Coronary artery (tissue), 2 donors: ENCODE results near the gene SLC39A7.
A peak's percentile ranks its signal among the peaks of the same experiment; 100 is the strongest.

Experiments
- DNase-seq: peaks from one replicate; pipeline ENCODE4 v3.0.0-alpha.2; 2017; ENCODE audit warnings: low spot score
- H3K27ac ChIP-seq, 2 donors: fragments of 200-600 bp; sonication (generic); one replicate each; pipeline ENCODE4 v1.5.1; 2016 to 2019
- H3K4me3 ChIP-seq: fragments of 200-600 bp; sonication (generic); 2 replicates; pipeline ENCODE4 v1.5.1; 2016; ENCODE audit warnings: mild to moderate bottlenecking, moderate library complexity
- TF ChIP-seq, protein P1 (sequence below): fragments of 200-600 bp; sonication (generic); IDR thresholded peaks from one replicate; pipeline ENCODE4 v1.5.1; 2019; ENCODE audit warnings: antibody characterized with exemption

Gene SLC39A7, protein sequence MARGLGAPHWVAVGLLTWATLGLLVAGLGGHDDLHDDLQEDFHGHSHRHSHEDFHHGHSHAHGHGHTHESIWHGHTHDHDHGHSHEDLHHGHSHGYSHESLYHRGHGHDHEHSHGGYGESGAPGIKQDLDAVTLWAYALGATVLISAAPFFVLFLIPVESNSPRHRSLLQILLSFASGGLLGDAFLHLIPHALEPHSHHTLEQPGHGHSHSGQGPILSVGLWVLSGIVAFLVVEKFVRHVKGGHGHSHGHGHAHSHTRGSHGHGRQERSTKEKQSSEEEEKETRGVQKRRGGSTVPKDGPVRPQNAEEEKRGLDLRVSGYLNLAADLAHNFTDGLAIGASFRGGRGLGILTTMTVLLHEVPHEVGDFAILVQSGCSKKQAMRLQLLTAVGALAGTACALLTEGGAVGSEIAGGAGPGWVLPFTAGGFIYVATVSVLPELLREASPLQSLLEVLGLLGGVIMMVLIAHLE

DNA sequence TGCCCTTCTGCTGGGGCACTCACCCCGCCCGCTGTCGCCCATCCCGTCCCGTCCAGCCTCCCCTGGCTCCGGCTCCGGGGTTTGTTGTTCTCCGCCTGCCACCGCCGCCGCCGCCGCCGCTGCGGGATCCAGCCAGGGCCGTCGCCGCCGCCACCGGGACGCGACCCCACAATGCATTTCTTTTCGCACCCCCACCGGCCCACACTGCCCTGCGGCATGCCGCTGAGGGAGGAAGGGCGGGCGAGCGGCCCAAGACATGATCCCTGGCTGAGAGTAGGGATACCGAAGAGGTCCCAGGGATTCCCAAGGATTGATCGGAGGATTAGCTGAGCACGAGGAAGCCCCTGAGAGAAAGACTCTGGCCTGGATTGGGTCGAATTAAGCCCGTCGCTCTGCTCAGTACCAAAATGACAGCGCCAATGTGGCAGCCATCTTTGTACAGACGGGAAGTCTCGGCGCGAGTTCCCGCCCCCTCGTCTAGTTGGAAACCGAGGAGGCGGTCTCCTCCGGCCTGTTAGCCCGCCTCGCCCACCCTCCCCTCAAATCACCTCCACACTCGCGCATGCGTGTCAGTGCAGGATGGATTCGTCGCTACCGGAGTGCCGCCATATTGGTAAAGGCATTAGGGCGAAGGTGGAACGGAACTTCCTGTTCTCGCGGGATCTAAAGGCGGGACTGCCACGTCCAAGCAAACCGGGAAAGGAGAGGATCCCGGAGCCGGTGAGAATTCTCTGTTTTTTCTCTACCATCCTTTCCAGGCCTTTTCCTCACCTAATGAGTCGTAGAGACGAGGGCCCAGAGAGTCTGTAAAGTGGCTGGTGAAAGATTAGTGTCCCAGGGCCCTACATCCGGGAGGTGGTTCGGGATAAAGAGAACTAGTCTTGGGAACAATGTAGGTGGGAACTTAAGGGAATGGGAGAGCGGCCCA lies at the start of gene SLC39A7, which contains the start of gene RXRB:
SLC39A7 (plus strand) TSS at position 649 of the 928 bp plus-strand sequence. CDS start 379 bp downstream, outside the sequence.
RXRB (minus strand) TSS at position 447 of the 928 bp plus-strand sequence; CDS start at position 258, 189 bp downstream.
- DNase-seq = peak; percentile 99
- TF ChIP-seq, protein P1, sequence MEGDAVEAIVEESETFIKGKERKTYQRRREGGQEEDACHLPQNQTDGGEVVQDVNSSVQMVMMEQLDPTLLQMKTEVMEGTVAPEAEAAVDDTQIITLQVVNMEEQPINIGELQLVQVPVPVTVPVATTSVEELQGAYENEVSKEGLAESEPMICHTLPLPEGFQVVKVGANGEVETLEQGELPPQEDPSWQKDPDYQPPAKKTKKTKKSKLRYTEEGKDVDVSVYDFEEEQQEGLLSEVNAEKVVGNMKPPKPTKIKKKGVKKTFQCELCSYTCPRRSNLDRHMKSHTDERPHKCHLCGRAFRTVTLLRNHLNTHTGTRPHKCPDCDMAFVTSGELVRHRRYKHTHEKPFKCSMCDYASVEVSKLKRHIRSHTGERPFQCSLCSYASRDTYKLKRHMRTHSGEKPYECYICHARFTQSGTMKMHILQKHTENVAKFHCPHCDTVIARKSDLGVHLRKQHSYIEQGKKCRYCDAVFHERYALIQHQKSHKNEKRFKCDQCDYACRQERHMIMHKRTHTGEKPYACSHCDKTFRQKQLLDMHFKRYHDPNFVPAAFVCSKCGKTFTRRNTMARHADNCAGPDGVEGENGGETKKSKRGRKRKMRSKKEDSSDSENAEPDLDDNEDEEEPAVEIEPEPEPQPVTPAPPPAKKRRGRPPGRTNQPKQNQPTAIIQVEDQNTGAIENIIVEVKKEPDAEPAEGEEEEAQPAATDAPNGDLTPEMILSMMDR = no peak
- peak within 1 kb of the TSS; percentile 83 for H3K4me3 ChIP-seq
- H3K27ac ChIP-seq = peak within 1 kb of the TSS; percentile 94 to 97

DNA sequence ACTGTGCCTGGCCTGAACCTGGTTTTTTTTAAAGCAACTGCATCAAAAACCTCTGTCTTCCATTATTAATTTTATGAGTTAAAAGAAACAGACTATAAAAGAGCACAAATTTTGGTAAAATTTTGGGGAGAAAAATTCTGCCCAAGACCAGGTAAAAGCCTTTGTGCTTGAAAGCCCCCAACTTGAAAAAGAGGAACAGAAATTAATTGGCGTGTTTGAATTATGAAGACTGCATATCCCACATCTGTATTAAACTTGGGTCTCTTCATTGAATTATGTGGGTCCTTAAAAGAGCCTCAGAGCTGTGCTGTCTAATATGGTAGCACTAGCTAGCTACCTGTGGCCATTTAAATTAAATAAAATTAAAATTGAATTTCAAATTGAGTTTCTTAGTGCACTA lies 49.6 kb upstream of the SLC39A7 start:
- H3K4me3 ChIP-seq = no peak overlapping the region
- TF ChIP-seq, protein P1 = no peak
- H3K27ac ChIP-seq = no peak overlapping the region
- no peak for DNase-seq

DNA sequence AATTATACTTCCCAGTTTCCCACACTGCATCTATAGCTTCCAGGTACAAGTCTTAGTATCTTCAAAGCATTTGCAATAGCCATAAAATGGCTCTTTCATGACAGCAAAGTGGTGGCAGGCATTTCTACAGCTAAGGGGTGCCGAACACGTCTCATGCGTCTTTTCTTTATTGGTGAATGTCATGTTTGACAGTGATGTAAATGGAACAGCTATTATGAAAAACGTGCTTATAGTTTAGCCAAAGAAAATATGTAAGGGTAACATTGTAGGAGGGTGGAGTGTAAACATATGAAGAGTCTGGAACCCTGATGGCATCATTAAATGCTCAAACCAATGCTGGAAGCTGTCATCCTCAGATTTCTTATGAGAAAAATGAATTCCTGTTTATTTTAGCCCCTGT lies 46.3 kb upstream of the SLC39A7 start:
- no peak for DNase-seq
- Histone ChIP-seq H3K4me3 (no peak overlapping the region), H3K27ac (no peak overlapping the region)
- TF ChIP-seq, protein P1 = no peak

DNA sequence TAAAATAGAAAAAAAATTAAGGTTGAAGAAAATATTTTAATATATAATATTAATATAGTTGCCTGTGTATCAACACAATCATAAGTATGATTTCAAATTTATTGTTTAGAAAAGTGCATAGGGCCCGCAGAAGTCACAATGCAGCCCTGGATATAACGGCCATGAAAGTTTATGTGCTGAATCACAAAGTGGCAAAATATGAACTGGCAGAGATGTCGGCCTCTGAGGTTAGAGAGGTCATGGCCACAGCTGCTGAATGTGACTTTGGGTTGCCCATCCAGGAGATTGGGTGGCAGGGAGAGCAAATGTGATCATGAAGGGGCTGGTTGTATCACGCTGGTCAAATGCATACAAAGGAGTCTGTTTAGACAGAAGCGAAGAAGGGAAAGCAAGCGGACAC lies 44.1 kb upstream of the SLC39A7 start:
- TF ChIP-seq, protein P1 = no peak
- no peak overlapping the region for H3K27ac ChIP-seq
- H3K4me3 ChIP-seq = no peak overlapping the region
- no peak for DNase-seq

DNA sequence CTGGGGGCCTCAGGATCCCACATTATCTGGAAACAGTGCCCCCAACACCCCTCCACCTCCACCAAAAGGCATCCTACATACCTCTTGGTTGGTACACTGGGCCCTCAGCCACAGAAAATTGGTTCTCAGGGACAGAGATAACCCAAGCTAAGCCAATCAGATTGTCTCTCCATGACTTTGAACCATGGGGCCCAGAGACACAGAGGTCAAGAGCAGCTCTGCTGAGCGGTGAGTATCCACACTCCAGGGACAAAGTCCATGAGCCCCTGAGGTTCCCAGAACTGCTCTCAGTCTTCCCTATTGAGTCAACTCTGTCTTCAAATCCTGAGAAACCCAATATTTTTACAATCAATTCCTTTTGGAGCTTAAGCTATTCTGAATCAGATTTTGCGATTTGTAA lies 43.7 kb upstream of the SLC39A7 start:
- DNase-seq = no peak
- Histone ChIP-seq H3K27ac (no peak overlapping the region), H3K4me3 (no peak overlapping the region)
- TF ChIP-seq, protein P1 = no peak

DNA sequence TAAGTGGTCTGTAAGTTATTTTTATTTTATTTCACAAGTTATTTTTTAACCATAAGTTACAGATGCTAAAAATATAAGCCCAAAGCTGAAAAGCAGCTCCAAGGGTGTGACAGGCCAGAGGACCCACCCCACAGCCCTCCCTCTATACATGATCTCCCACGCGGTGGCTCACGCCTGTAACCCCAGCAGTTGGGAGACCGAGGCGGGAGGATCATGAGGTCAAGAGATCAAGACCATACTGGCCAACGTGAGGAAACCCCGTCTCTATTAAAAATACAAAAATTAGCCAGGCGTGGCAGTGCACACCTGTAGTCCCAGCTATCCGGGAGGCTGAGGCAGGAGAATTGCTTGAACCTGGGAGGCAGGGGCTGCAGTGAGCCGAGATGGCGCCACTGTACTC lies 40.6 kb upstream of the SLC39A7 start:
- no peak for DNase-seq
- TF ChIP-seq, protein P1 = no peak
- H3K4me3 ChIP-seq = no peak overlapping the region
- no peak overlapping the region for H3K27ac ChIP-seq
